HG02571 (cell line): ENCODE measurements around the gene CCS.
"Not testable (repeated sequence)": the region's sequence is repeated elsewhere in the genome, so short reads cannot be mapped to it uniquely, and the experiment has no call there.

Source experiments
- ATAC-seq: cut with Tn5 transposase; IDR thresholded peaks from one replicate; pipeline ENCODE4 v1.9.1; 2021; ENCODE audit warnings: mild to moderate bottlenecking, moderate library complexity; ENCODE audit not compliant: unreplicated experiment

Gene CCS

GRCh38 chr11:66589996-66590675 lies 2.8 kb upstream of the CCS start:
- ATAC-seq: no peak

GRCh38 chr11:66591175-66591574 lies 1.8 kb upstream of the CCS start:
- no peak for ATAC-seq

- peak; percentile 13 for ATAC-seq
Observed at GRCh38 chr11:66593303-66593635, 284 bp downstream of the CCS start.

DNA sequence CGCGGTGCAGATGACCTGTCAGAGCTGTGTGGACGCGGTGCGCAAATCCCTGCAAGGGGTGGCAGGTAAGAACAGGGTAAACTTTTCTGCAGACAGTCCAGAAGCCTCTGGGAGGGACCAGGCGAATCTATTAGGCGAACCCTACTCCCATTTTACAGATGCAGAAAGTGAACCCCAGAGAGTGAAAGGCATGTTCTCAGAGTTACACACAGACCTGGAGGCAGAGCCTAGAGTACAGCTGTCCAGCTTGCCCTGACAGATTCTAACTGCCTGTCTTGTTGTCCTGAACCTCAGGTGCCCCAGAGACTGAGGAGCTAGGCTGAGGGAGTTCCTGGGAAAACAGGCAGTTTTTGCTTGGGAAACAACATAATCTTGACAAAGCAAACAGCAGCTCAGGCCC lies 665 bp downstream of the CCS start:
- ATAC-seq: no peak

DNA sequence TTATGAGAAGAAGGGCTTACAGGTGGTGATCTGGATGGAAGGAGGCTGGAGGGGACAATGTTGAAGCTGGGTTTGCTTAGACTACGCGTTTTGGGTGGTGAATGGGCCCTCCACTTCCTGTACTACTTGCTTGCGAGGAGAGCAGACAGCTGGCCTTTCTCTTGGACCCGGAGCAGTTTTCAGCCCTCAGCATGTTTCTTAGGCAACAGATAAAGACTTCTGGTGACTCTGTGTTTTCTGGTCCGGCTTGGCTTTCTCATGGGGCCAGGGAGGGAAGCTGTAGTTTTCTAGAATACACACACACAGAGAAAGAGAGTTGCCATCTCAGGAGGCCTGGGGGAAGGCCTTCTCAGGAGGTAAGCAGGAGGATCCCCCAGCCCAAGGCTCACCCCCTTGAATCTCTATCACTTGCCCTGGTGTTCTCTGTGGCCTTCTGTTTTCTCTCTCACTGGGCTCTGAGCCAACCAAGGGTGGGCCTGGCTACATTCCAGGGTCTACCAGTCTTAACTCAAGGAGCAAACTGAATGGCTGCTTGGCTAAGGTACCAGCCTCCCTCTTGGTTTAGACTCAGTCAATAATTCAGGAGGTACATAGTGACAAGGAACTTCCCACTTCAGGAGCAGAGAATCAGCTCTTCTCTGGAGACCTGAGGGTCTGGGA lies 2.4 kb downstream of the CCS start:
- ATAC-seq: no peak

DNA sequence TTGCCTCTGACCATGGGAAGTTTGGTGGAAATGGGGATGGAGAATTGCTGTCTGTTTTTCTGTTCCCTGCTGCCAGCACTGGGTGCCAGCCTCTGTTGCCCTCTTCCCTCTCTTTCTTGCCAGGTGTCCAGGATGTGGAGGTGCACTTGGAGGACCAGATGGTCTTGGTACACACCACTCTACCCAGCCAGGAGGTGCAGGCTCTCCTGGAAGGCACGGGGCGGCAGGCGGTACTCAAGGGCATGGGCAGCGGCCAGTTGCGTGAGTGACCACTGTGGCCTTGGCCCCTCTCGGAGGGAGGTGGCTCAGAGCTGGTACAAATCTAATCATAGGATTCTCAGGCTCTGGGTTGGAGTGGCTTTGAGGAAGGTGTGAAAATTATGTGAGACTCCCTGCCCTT lies 6.0 kb downstream of the CCS start:
- no peak for ATAC-seq

- ATAC-seq: no peak
Observed at GRCh38 chr11:66600219-66600618, 7.2 kb downstream of the CCS start.

GRCh38 chr11:66600631-66601233 lies 7.7 kb downstream of the CCS start:
- no peak for ATAC-seq

DNA sequence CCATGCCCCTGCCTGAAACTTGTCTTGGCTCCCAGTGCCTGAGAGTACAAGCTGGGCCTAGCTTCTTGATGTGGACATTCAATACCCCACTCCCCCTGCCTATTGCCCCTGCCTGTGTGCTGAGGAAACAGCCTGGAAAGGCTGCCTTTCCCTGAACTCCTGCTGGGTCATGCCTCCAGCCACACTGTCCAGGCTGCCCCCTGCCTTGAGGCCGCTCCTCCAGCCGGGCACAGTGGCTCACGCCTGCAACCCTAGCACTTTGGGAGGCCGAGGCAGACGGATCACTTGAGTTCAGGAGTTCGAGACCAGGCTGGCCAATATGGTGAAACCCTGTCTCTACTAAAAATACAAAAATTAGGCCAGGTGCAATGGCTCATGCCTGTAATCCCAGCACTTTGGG lies 10.1 kb downstream of the CCS start:
- ATAC-seq: no peak

- no peak for ATAC-seq
Observed at GRCh38 chr11:66604155-66604554, 11.2 kb downstream of the CCS start.

DNA sequence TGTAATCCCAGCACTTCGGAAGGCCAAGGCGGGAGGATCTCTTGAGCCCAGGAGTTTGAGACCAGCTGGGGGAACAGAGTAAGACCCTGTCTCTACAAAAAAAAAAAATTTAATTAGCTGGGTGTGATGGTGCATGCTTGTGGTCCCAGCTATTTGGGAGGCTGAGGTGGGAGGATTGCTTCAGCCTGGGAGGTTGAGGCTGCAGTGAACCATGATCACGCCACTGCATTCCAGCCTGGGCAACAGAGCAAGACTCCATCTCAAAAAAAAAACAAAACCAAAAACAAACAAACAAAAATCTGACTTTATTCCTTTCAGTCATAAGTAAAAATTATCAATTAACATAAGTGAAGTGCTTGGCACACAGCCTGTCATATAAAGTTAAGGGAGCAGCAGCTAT lies 13.6 kb downstream of the CCS start:
- not testable (repeated sequence) for ATAC-seq

- ATAC-seq: no peak
Observed at GRCh38 chr11:66607126-66607834, 14.3 kb downstream of the CCS start.

GRCh38 chr11:66609721-66610617 lies 17.0 kb downstream of the CCS start:
- ATAC-seq: no peak

- ATAC-seq: no peak
Observed at GRCh38 chr11:66612458-66612857, 19.5 kb downstream of the CCS start.

DNA sequence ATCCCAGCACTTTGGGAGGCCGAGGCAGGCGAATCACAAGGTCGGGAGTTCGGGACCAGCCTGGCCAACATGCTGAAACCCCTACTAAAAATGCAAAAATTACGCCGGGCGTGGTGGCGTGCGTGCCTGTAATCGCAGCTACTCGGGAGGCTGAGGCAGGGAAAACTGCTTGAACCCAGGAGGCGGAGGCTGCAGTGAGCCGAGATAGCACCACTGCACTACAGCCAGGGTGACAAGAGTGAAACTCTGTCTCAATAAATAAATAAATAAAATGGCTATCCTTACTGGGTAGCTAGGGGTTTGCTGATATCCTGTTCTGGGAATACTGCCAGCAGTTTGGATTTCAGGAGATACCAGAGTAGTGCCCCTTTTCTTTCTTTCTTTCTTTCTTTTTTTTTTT lies 21.1 kb downstream of the CCS start:
- ATAC-seq: no peak

- ATAC-seq: peak; percentile 93
Observed at GRCh38 chr11:66616379-66617154, 23.6 kb downstream of the CCS start, which contains the start of gene RBM14. Gene RBM14 (plus strand): TSS chr11:66616630. CDS start chr11:66616721, 91 bp downstream.

DNA sequence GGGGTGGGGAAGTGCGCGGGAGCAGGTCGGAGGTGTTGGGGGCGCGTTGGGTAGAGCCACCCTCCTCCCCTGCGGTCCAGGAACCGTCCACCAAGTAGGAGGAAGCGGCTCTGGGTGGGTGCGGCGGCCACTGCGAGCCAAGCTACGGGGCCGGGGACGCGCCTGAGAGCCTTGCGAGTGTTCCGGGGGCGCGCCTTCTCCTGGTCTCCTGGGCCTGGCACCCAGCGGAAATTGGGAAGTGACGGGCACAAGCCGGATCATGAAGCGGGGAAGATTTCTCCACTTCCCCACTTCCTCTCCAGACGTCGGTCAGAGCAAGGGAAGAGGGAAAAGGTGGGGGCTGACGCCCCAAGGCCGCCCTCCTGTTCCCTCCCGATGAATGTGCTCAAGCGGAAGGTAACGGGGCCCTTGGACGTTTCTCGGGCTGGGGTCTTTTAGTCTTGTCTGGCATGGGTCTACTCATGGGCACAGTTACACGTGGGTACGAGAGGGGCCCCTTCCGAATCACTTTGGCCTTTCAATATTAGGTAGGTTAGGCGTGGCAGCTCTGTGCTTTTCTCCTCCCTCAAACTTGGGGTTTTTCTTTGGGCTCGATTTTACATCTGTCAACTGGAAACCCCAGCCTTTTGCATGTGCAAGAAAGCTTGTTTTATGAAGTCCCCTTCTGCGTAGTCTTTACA lies 24.3 kb downstream of the CCS start:
- ATAC-seq: no peak

- ATAC-seq: no peak
Observed at GRCh38 chr11:66619080-66619554, 26.1 kb downstream of the CCS start.

- no peak for ATAC-seq
Observed at GRCh38 chr11:66624450-66624849, 31.5 kb downstream of the CCS start.
